ENCODE results near the gene ZNF423.

Gene ZNF423

GRCh38 chr16:49750341-49751000 is 105.4 kb downstream of the ZNF423 start:
- no peak for DNase-seq (ENCODE audit: low spot score)

GRCh38 chr16:49749816-49750215 is 106.1 kb downstream of the ZNF423 start:
- no peak for DNase-seq (ENCODE audit: low spot score)

DNA sequence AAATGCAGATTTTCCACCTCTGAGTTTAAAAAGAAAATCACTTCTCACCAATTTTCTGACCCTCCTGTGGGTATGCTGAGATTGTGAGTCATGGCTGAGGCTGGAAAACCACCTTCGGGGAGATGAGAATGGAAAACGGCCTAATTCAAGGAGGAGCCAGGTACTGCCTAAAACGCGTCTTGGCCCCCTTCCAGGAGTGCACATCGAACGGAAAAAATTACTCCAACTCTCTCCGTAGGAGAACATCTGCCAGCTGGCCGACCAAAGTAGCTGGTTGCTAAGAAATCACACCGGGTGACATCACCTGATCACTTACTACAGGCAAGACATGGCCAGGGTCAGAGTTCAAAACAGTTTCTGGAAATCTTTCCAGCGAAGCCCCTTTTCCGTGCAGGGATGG is 107.6 kb downstream of the ZNF423 start:
- DNase-seq (ENCODE audit: low spot score): no peak

DNA sequence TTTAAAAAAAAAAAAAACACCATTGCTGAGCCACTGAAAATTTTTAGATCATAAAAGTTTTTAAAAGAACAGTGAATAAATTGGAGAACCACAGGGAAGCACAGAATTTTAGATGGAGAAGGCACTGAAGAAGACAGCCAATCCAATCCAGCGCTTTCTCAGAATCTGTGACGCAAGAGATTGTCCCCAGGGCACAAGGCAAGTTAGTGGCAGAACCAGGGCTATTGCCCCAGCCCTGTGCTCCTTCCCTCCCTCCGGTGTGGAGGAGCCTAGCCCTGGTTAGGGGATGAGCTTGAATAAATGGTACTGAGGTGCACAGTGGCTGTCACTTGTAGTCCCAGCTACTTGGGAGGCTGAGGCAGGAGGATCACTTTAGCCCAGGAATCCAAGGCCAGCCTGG is 108.3 kb downstream of the ZNF423 start:
- no peak for DNase-seq (ENCODE audit: low spot score)

GRCh38 chr16:49746545-49746944 is 109.4 kb downstream of the ZNF423 start:
- no peak for DNase-seq (ENCODE audit: low spot score)

GRCh38 chr16:49745311-49745747 is 110.6 kb downstream of the ZNF423 start:
- DNase-seq (ENCODE audit: low spot score): no peak

- no peak for DNase-seq (ENCODE audit: low spot score)
These were observed 111.4 kb downstream of the ZNF423 start for GRCh38 chr16:49744244-49745220.

GRCh38 chr16:49743658-49744057 is 112.3 kb downstream of the ZNF423 start:
- DNase-seq (ENCODE audit: low spot score): no peak

- DNase-seq (ENCODE audit: low spot score): no peak
These were observed 112.8 kb downstream of the ZNF423 start for GRCh38 chr16:49743203-49743464.

DNA sequence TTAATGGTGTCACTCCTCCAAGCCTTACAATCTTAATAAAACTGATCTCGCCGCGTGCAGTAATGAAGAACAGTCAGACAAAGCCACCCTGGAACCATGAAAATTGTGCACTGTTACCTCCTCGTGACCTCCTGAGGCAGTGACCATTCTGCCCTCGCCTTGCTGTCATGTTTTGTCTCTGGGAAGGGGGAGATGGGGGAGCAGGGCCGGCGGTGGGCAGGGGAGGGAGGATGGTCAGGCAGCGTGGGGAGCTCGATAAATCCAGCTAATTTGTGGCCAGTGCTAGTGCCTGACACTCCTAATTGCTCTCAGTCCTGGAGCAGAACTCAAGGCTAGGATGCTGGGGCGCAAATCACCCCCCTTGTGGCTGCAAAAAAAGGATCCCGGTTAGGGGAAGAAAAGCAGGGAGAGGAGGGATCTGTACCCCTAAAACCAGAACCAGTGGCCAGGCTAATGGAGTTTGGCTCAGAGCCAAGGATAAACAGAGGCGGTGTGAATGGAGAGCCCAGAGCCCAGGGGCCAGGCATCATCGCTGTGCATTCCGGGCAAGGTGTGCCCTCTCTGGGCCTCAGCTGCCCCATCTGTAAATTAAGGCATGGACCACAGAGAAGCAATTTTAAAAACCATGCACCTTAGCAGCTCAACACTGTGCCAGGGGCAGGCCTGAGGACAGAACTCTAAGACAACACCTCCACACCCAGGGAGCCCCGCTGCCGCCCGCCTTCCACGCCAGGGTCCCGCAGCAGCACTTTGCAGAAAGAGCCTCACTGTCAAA is 113.3 kb downstream of the ZNF423 start:
- no peak for DNase-seq (ENCODE audit: low spot score)

DNA sequence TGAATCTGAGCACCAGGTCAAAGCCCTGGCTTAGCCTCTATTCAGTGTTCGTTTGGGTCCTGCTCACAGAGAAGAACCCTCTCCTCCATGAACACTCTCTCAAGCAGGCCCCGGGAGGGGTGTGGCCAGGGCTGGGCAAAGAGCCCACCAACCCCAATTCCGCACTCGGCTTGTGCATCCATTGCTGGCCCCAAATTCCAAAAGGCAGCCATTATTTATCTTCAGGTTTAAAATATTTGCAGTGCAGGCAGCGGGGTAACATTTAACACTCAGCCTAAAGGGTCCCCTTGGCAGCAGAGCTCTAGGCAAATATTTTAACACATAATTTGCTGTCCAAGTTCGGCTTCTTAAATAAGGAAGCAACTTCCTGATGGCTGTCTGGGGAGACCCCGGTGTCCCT is 115.7 kb downstream of the ZNF423 start:
- no peak for DNase-seq (ENCODE audit: low spot score)

DNA sequence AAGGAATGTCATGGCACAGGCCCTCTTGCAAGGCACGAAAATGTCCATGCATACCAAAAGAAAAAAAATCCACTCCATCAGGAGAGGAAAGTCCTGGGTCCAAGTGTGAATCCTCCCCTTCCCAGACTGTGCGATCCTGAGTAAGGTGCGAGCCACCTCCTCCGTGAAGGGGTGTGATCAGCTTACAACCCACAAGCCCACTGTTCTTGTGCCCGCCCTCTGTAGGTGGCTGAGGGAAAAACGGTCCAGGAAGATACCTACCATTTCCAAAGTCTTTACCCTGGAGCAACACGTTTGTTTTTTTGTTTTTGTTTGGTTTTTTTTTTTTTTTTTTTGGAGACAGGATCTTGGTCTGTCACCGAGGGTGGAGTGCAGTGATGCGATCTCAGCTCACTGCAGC is 116.5 kb downstream of the ZNF423 start:
- DNase-seq (ENCODE audit: low spot score): no peak

- no peak for DNase-seq (ENCODE audit: low spot score)
These were observed 117.1 kb downstream of the ZNF423 start for GRCh38 chr16:49738832-49739231.

DNA sequence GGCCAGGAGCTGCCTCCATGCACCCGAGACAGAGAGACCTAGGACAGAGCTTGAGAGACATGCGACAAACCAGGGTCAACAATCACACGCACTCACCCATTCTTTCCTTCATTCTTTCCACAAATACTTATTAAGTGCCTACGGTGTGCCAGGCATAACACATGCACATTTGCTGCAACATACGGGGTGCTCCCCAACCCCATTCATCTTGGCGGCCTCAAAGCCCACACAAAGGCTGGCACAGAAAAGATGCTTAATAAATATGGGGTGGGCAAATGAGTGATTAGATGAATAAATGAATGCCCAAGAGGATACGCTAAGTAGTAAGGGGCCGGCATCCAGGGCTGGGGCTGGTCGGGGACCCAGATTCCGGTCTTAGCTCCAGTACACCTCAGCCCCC is 117.9 kb downstream of the ZNF423 start:
- no peak for DNase-seq (ENCODE audit: low spot score)

DNA sequence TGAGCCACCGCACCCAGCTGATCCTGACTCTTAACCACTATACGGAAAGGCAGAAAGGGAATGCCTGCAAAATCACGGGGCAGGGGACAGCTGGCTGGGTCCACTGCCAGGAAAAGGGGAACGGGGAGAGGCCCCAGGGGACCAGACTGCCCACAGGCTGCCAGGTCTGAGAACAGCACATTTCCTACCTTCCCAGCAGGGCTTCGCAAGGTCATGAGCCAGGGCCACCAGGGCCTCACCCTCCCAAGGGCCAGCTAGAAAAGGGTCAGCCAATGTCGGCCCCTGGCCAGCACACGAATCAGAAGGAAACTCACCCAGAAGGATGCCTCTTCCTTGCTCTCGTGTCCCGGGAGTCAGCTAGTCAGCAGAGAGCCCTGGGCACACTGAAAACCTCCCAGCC is 118.4 kb downstream of the ZNF423 start:
- DNase-seq (ENCODE audit: low spot score): no peak

DNA sequence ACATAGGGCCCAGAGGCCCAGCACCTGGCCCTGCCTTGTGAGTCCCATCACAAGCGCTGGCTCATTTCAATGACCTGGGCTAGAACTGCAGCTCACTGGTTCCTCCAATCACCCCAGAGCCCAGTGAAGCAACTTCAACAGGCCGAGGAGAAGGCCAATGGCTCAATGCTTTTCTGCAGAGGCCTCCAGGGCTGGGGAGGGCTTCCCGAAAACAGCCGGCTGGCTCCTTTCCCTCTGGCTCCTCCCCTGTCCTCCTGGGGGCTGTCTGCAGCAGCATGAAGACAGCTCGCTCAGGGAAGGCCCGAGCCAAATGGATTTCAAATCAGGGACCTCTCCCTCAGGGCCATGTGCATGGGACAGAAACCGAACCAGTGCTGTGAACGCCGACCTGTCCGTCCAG is 121.6 kb downstream of the ZNF423 start:
- DNase-seq (ENCODE audit: low spot score): no peak

GRCh38 chr16:49733313-49734009 is 122.5 kb downstream of the ZNF423 start:
- DNase-seq (ENCODE audit: low spot score): no peak

GRCh38 chr16:49731911-49732310 is 124.0 kb downstream of the ZNF423 start:
- DNase-seq (ENCODE audit: low spot score): no peak

- no peak for DNase-seq (ENCODE audit: low spot score)
These were observed 125.1 kb downstream of the ZNF423 start for GRCh38 chr16:49730772-49731171.

DNA sequence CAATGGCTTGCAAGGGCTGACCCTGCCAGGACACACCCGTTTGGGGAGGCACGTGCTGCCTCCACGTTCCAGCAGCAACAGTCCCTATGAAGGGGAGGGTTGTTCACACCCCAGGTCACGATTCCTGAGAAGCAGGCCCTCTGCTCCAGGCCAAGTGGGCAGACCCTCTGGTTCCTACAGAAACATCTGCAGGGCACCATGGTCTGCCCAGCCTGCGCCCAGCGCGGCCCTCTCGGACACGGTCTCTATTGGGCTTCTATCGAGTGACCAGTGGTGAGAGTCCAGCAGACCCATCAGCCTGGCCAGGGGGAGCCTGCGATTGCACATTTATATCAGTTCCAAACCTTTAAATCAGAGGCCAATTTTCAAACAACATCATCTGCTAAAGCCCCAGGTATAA is 128.3 kb downstream of the ZNF423 start:
- DNase-seq (ENCODE audit: low spot score): no peak

DNA sequence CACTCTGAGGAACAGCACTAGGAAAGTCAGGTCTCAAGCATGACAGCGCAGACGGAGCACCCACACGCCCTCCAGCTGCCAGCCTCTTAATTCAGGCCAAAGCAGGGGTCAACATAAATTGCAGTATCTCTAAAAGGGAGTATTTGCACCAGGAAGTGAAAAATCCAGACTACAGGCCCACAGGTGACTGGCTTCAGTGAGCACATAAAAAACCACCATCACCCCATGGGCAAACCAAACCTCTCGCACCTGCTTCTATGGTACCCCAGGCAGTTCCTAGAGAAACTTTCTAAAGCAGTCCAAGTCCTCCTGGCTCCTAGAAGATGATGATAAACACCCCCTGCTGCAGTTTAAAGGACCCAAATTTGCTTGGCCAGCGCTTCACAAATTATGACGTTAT is 129.8 kb downstream of the ZNF423 start:
- no peak for DNase-seq (ENCODE audit: low spot score)

DNA sequence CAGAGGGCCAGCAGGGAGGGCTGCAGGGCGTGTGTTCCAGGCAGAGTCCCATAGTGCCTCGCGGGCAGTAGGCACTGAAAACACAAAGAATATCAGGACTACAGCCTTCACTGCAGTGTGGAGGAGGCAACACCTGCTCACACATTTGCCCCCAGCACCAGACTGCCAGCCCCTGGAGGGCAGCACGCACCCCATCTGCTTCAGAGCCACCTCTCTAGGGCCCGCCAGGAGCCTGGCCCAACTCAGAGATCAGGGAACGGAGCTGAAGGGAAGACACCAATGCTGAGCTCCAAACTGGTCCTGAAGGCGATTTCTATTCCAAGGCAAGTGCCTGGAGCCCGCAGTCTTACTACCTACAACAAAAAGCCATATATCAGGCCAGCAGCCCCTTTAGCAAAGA is 130.3 kb downstream of the ZNF423 start:
- DNase-seq (ENCODE audit: low spot score): no peak
